NCI-H2196 (cell line): ENCODE data around the gene LUZP2.

Experiments used
- DNase-seq: peaks from one replicate; lab custom pipeline; 2025; ENCODE audit not compliant: unreplicated experiment; lab: John Stamatoyannopoulos, UW

LUZP2 gene

DNA sequence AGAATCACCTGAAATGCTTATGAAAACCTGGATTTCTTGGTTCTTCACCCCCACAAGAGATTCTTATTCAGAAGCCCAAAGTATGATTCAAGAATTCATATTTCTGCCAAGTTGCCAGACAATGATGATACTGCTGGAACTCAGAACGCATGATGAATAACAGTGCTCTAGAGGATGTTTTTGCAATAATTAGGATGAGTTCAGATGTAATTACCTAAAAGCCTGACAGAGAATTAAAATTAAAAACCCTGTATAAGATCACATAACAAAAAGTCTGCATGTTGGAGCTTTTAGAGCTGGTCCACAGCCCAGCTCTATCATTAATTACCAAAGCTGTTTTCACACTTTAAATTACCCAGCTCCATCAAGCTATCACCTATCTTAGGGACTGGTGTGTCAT lies 211.8 kb downstream of the LUZP2 start:
- DNase-seq: no peak

DNA sequence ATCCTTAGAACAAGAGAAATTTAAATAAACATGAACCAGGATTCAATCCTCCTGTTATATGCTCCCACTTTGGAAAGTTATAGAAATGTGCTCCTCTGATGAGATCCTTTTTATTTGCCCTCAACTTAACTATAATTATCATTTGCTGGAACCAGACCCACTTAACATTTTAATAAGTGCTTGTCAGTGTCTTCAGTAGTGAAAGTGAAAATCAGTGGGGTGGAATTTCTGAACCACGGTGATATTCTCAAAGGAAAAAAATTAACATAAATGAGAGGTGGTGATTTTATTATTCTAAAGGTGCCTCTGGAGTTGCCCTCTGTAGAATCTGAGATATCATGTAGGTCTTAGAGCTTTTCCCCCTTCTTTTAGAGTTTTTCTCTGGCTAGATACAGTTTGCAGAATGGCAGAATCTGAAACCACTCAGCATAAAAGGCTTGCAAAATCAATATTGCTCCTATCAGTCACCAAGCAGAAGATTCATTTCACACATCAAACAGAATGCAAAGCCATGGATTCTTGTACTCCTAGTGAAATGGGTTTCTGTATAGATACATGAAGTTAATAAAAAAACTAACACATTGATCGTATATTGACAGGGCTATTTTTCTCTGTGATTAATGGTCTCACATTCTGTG lies 213.2 kb downstream of the LUZP2 start:
- DNase-seq: no peak

DNA sequence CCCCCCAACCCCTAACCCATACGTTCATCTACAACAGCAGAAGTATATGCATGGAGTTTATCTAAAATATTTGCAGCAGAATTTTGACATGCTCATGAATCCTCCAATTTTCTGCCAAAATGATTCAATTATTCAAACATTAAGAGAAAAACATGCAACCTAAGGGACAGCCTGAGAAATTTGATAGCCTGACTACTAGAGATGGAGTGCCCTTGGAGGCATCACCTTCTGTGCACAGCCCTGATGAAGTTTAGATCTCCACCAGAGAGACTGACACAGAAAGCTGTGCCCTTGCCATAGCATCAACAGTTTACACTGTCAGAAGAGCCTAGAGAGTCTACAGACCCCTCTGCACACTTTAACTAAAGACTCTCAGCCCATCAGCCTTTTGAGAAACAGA lies 217.7 kb downstream of the LUZP2 start:
- no peak for DNase-seq

DNA sequence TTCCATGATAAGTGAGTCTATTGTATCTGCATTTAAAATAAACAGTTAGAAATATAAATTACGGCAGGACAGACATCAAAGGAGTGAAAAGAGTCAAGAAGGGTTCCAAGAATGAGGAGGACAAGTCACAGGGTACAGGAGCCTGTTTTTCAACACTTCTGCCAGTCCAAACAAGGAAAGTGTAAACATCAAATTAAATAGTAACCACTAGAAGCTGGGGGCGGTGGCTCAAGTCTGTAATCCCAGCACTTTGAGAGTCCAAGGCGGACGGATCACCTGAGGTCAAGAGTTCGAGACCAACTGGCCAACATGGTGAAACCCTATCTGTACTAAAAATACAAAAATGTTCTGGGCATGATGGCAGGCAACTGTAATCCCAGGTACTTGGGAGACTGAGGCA lies 219.6 kb downstream of the LUZP2 start:
- no peak for DNase-seq

DNA sequence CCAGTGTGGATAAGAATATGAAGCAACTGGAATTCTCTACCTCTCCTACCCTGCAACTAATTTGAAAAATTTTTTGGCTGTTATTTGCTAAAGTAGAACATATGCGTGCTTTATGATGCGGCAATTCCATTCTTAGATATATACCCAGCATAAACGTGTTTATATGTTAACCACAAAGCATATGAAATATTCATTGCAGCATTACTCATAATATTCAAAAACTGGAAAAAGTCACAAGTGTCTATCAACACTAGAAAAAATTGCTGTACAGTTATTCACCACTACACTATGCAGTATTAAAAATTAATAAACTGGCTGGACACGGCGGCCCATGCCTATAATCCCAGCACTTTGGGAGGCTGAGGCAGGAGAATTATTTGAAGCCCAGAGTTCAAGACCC lies 226.4 kb downstream of the LUZP2 start:
- DNase-seq: no peak

DNA sequence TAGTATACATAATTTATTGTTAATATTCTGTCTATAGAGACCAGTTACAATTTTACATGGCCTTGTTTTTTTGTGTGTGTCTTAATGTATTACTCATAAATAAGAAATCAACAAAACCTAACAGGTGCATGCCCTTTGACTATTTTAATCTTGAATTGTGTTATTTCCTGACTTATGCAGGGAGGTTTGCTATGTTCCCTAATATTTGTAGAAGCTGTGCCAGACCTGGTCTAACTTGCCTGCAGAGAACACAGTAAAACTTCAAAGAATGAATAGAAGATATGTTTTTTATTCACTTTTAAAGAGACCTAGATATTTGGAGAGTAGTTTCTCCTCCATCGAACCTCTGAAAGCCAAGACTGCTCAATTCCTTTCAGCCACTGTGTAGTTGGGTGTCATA lies 234.7 kb downstream of the LUZP2 start:
- DNase-seq: no peak

DNA sequence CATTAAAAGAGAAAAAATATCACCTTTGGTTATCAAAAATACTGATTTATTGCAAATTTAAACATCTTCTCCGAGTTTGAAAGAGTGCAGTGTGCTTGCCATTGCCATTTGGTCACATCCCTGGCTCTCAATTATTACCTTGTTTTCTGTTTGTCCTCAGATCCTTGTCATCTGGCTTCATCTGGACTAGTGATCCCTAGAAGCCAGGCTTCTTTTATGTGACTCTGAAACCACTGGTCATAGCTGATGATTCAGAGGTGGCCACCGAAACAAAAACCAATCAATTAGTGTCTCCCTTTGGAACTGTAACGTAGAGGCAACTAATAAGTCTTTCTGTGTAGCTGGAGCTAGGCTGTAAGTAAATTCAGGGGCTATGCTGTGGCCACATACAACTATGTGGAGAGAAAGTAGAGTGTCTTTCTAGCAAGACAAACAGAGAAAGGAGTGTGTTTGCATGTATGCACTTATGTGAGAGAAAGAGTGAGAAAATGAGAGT lies 237.9 kb downstream of the LUZP2 start:
- DNase-seq: no peak

DNA sequence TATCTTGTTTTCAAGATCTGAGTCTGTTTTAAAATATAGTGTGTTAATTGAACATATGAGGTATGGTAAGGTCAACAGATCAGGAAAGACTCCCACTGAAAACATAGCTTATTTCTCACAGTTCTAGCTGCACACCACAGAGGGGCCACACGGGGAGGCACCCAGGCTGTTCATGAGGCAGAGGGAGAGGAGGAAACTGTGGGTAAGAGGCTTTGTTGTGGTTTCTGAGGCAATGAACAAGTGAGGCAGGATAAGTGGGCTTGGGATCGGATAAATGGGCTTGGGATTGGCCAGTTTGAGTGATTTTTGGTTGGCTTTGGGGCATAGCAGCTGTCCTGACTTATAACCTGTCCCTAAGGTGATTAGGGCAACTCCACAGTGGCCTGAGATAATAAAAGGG lies 242.1 kb downstream of the LUZP2 start:
- DNase-seq: no peak

DNA sequence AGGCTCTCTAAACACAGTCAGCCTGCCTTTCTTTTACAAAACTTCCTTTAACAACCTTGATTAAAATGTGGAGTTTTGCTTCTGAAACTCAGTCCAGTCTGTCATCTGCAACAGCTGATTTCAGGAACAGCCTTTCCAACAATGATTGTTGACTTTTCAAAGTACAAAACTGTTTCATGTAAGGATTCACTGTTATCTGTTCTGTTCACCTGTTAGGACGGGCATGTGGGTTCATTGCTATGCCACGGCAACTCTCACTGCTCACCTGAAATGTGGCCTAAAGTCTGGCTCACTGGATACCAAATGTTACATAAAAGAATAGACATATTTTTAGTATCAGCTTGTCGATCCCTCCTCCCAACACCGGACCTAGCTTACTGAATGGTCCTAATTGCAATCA lies 242.8 kb downstream of the LUZP2 start:
- DNase-seq: no peak

DNA sequence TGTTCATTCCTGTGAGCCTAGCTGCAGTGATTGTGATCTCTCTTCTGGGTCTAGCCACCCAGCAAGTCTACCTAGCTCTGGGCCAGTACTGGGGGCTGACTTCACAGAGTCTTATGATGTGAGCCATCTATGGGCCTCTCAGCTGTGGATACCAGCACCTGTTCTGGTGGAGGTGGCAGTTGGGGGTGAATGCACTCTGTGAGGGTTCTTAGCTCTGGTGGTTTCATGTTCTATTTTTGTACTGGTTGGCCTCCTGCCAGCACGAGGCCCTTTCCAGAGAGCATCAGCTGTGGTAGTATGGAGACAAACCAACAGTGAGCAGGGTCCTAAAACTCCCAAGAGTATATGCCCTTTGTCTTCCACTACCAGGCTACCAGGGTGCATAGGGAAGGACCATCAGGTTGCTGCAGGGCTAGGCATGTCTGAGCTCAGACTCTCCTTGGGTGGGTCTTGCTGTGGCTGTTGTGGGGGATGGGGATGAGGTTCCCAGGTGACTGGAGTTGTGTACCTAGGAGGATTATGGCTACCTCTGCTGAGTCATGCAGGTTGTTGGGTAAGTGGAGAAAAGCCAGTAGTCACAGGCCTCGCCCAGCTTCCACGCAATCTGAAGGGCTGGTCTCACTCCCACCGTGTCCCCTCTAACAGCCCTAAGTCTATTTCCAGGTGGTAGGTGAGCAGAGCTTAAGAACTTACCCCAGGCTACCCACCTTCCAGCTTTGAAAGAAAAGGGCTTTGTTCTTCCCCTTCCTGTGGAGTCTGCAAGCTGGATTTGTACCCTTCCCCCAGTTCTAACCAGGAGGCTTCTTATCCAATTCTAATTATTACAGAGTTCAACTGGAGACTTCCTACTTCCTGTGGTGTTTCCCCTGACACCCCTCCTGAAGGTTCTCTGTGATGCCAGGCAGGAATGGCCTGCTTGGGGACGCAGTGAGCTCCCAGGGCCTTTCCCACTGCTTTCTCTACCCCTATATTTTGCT lies 250.7 kb downstream of the LUZP2 start:
- DNase-seq: no peak

DNA sequence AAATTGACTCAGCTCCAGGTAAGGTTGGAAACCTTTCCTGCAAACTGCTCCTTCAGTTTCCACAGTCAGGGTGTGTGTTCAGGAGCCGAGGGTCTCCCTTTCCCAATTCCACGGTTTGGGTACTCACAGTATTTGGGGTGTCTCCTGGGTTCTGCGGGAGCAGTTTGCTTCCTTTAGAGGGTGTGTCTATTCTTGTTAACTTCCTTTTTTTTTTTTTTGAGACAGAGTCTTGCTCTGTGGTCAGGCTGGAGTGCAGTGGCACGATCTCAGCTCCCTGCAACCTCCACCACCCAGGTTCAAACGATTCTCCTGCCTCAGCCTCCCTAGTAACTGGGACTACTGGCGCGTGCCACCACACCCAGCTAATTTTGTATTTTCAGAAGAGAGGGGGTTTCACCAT lies 251.4 kb downstream of the LUZP2 start:
- no peak for DNase-seq

DNA sequence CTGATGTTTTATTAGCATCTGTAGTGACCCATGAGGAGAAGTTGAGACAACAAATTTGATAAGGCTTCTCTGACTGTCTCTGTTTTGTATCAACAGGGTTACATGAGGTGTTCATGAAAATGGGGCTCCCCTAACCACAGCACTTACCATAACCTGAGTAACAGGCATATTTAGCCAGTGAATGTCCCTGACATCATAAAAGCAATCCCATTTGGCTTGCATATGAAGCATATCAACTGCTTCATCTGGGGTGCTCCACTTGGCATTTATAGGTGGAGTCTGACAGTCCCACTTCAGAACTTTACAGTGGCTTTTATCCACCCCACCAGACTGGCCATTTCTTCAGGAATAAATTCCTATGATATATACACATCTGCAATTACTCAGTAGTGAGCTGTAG lies 257.6 kb downstream of the LUZP2 start:
- no peak for DNase-seq

DNA sequence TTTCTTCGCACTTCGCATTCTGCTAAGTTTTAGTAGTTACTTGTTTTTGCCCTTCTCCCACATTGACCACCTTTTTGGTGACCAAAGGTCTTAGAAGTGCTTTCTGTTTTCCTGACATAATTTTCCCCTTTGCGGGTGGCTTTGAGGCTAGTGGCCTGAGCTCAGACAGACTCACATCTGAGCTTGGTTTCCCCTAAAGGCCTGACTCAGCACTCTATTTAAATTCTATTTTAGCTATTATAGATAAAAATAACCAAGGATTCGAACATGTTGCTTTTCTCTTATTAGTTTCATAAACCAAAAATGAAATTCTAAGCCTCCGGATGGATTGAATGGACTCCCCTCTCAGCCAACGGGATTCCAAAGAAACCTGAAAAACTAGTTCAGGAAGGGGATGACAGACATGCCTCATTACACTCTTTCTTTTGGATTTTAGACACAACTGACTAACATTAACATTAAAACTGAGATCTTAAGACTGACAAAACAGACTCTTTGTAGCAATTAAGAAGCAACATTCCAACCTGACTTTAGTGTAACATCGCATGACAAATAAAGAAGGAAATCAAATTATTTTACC lies 258.5 kb downstream of the LUZP2 start:
- DNase-seq: no peak

DNA sequence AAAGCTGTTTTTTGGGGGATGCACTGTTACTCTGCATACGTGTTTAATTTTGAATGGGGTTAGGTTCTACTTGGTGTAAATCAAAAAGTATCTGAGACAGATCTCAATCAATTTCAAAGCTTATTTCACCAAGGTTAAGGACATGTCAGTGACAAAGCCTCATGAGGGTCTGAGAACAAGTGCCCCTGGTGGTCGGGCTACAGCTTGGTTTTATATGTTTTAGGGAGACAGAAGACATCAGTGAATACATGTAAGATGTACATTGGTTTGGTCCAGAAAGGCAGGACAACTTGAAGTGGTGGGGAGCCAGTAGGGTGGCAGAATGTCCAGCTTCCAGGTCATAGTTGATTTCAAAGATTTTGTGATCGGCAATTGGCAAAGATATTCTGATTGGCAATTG lies 262.9 kb downstream of the LUZP2 start:
- DNase-seq: no peak

DNA sequence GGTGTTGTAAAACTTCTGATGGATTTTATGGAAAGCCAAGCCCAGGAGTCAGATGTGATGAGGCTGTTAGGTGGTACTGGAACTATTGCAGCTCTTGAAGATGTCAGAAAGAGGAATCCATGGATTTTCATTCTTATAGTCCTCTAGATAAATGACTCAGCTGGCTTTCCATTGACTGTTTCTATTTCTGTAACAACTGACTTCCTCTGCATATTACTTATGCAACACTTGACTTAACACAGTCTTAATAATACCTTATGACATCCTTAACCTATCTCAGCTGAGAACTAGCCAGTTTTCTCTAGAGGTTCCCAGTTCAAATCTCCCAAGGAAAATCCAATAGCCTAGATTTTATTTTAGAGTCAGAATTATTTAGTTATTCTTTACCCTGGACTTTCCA lies 263.8 kb downstream of the LUZP2 start:
- no peak for DNase-seq

DNA sequence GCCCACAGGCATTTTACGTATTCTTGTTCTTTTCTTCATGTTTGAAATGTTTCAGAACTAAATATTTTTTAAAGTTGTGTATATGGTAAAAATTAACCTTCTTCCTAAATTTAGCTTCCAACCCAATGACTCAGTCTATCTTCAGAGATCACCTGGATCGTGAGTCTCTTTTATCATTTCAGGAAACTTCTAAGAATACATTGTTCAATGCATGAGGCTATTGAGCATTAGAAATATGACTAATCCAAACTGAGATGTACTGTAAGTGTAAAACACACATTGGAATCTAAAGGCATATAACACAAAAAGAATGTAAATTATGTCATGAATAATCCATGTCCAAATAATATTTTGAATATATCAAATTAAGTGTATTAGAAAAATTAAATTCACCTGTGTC lies 265.2 kb downstream of the LUZP2 start:
- DNase-seq: no peak

DNA sequence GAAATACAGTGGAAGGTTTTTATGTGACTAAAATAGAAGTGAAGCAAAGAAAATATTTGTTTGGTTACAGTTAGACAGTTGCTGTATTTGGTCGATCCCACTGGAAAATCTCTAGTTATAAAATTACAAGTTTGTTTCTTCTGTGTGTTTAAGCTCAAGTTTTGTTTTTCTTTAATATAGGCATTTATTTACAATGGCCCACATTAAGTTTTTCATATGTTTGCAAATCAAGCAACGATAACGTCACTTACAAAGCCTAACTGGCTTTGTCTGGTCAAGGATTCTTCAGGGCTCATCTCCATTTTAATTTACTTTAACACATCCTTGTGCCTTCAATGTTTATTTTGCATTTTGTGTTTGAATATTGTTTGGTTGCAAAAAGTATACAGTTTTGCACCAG lies 270.6 kb downstream of the LUZP2 start:
- DNase-seq: no peak

DNA sequence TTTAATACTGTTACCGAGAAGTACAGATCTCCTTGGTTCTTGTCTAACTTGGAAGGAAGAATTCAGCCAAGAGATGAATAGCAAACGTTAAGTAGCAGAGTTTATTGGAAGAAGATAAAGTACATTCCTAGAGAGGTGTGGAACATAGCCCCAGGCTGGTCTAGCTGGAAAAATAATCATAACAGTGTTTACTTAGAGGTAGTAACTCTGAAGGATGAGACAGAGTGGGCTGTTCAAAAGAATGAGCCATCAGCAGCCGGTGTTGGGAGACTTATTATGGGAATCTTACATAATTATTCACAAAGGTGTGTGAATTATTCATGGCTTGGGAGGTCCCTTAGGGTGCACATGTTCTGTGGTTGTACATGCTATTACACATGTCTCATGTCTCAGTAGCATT lies 276.5 kb downstream of the LUZP2 start:
- no peak for DNase-seq

DNA sequence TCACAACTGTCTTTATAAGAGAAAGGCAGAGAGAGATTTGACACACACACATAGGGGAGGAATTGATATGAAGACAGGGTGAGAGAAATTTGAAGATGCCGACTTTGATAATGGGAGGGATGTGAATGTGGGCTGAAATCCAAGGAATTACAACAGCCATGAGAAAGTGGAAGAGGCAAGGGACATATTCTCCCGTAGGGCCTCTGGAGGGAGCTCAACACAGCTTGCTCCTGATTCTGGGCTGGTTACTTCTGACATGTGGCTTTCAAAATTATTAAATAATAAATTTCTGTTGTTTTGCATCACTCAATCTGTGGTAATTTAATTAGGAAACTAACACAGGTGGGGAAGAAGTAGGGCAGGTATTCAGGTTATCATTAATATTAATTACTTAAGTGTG lies 282.9 kb downstream of the LUZP2 start:
- DNase-seq: no peak

DNA sequence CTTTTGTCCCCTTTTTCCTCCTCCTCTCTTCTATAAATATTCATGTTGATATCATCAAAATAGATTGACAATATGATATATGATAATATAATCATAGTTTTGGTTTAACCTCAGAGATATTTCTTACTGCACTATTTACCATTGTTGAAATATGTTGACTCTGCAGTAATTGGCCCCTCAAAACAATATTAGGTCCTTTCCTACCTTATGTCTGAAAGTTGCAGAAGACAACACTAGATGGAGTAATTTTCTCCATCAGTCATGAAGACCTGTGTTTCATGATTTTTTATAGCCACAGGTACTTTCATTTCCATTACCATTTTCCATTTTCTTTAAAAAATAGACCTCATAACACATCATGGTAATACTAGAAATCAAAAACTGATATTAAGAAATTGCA lies 284.4 kb downstream of the LUZP2 start:
- no peak for DNase-seq

DNA sequence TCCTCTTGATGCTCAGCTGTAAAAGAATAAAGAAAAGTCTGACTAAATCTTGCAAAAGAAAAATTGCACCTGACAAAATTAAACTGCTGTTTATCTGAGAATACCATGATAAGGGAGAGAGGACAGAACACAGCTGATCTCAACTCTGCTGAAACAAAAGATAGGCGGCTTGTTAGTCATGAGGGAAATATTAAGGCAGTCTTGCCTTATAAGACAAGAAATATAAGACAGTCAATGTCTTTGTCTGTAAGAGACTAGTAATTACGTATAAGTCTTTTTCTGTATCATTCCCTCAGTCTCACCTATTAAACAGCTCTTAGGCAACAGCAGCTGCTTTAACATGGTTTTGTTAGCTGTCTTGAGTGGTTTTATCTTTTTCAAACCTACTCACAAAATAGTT lies 296.6 kb downstream of the LUZP2 start:
- no peak for DNase-seq

DNA sequence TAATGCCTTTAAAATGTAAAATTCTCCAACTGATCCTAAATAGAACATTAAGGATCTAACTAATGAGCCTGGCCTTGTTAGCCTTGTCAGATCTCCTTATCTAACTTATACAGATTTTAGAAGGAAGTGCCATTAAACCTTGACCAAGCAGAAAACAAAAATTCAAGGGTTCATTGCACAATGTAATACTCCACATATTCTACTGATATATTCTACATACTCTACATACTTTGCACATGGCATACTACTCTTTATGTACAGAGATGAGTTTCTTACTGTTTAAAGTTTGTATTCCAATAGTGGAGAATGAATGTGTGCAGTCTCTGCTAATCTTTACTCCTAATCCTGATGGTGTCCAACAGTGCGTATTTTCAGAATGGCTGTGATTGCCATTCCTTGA lies 297.2 kb downstream of the LUZP2 start:
- no peak for DNase-seq
